ENCODE data around the gene CRB2.
"Not testable (repeated sequence)": the region's sequence is repeated elsewhere in the genome, so short reads cannot be mapped to it uniquely, and the experiment has no call there.

The CRB2 gene

GRCh38 chr9:123397975-123398374 lies 42.0 kb downstream of the CRB2 start:
- H3K9me3 ChIP-seq (ENCODE audit: control insufficient read depth in 2 of 2, low read length in 2 of 2): peaks cover 2% of the 10 kb centered on the region in 2 donors
- H3K9ac ChIP-seq (ENCODE audit: low read length in 2 of 2): no peak overlapping the region
- H3K27ac ChIP-seq (ENCODE audit: low read length): no peak overlapping the region
- no peak overlapping the region for H3K4me3 ChIP-seq (ENCODE audit: low read length in 2 of 2)
- H3K4me1 ChIP-seq (ENCODE audit: control insufficient read depth, insufficient read depth, low read length): no peaks in the 10 kb centered on the region
- no peaks in the 10 kb centered on the region for H3K27me3 ChIP-seq (ENCODE audit: control insufficient read depth in 1 of 2, insufficient read depth in 2 of 2, low read length in 2 of 2)
- peaks cover 0 to 6% of the 10 kb centered on the region in 2 donors for H3K36me3 ChIP-seq (ENCODE audit: control insufficient read depth in 2 of 2, insufficient read depth in 2 of 2, low read length in 2 of 2)

- H3K4me3 ChIP-seq (ENCODE audit: low read length in 2 of 2); H3K9me3 ChIP-seq (ENCODE audit: control insufficient read depth in 2 of 2, low read length in 2 of 2); H3K9ac ChIP-seq (ENCODE audit: low read length in 2 of 2); H3K27me3 ChIP-seq (ENCODE audit: control insufficient read depth in 1 of 2, insufficient read depth in 2 of 2, low read length in 2 of 2); H3K27ac ChIP-seq (ENCODE audit: low read length); H3K4me1 ChIP-seq (ENCODE audit: control insufficient read depth, insufficient read depth, low read length); H3K36me3 ChIP-seq (ENCODE audit: control insufficient read depth in 2 of 2, insufficient read depth in 2 of 2, low read length in 2 of 2): not testable (repeated sequence)
Observed at GRCh38 chr9:123398938-123399337, 42.9 kb downstream of the CRB2 start.

- H3K4me1 ChIP-seq (ENCODE audit: control insufficient read depth, insufficient read depth, low read length): no peaks in the 10 kb centered on the region
- no peak overlapping the region for H3K27ac ChIP-seq (ENCODE audit: low read length)
- no peak overlapping the region for H3K9ac ChIP-seq (ENCODE audit: low read length in 2 of 2)
- H3K9me3 ChIP-seq (ENCODE audit: control insufficient read depth in 2 of 2, low read length in 2 of 2): no peaks in the 10 kb centered on the region
- H3K36me3 ChIP-seq (ENCODE audit: control insufficient read depth in 2 of 2, insufficient read depth in 2 of 2, low read length in 2 of 2): peaks cover 0 to 6% of the 10 kb centered on the region in 2 donors
- H3K4me3 ChIP-seq (ENCODE audit: low read length in 2 of 2): no peak overlapping the region
- H3K27me3 ChIP-seq (ENCODE audit: control insufficient read depth in 1 of 2, insufficient read depth in 2 of 2, low read length in 2 of 2): no peaks in the 10 kb centered on the region
Observed at GRCh38 chr9:123399803-123400378, 43.9 kb downstream of the CRB2 start.

GRCh38 chr9:123400926-123401503 lies 45.0 kb downstream of the CRB2 start:
- no peaks in the 10 kb centered on the region for H3K4me1 ChIP-seq (ENCODE audit: control insufficient read depth, insufficient read depth, low read length)
- H3K27ac ChIP-seq (ENCODE audit: low read length): no peak overlapping the region
- no peak overlapping the region for H3K9ac ChIP-seq (ENCODE audit: low read length in 2 of 2)
- peaks cover 0 to 6% of the 10 kb centered on the region in 2 donors for H3K36me3 ChIP-seq (ENCODE audit: control insufficient read depth in 2 of 2, insufficient read depth in 2 of 2, low read length in 2 of 2)
- no peak overlapping the region for H3K4me3 ChIP-seq (ENCODE audit: low read length in 2 of 2)
- H3K27me3 ChIP-seq (ENCODE audit: control insufficient read depth in 1 of 2, insufficient read depth in 2 of 2, low read length in 2 of 2): no peaks in the 10 kb centered on the region
- H3K9me3 ChIP-seq (ENCODE audit: control insufficient read depth in 2 of 2, low read length in 2 of 2): no peaks in the 10 kb centered on the region

GRCh38 chr9:123401879-123402513 lies 46.0 kb downstream of the CRB2 start:
- Histone ChIP-seq H3K36me3 (ENCODE audit: control insufficient read depth in 2 of 2, insufficient read depth in 2 of 2, low read length in 2 of 2) (peaks cover 0 to 6% of the 10 kb centered on the region in 2 donors), H3K27me3 (ENCODE audit: control insufficient read depth in 1 of 2, insufficient read depth in 2 of 2, low read length in 2 of 2) (no peaks in the 10 kb centered on the region), H3K9me3 (ENCODE audit: control insufficient read depth in 2 of 2, low read length in 2 of 2) (no peaks in the 10 kb centered on the region), H3K4me3 (ENCODE audit: low read length in 2 of 2) (no peak overlapping the region), H3K27ac (ENCODE audit: low read length) (no peak overlapping the region), H3K4me1 (ENCODE audit: control insufficient read depth, insufficient read depth, low read length) (no peaks in the 10 kb centered on the region), H3K9ac (ENCODE audit: low read length in 2 of 2) (no peak overlapping the region)

- peaks cover 0 to 6% of the 10 kb centered on the region in 2 donors for H3K36me3 ChIP-seq (ENCODE audit: control insufficient read depth in 2 of 2, insufficient read depth in 2 of 2, low read length in 2 of 2)
- no peak overlapping the region for H3K9ac ChIP-seq (ENCODE audit: low read length in 2 of 2)
- no peak overlapping the region for H3K4me3 ChIP-seq (ENCODE audit: low read length in 2 of 2)
Observed at GRCh38 chr9:123402981-123403509, 47.0 kb downstream of the CRB2 start.

GRCh38 chr9:123406016-123406415 lies 50.0 kb downstream of the CRB2 start:
- H3K9ac ChIP-seq (ENCODE audit: low read length in 2 of 2): no peak overlapping the region
- H3K36me3 ChIP-seq (ENCODE audit: control insufficient read depth in 2 of 2, insufficient read depth in 2 of 2, low read length in 2 of 2): peaks cover 0 to 3% of the 10 kb centered on the region in 2 donors
- H3K9me3 ChIP-seq (ENCODE audit: control insufficient read depth in 2 of 2, low read length in 2 of 2): no peaks in the 10 kb centered on the region
- H3K4me1 ChIP-seq (ENCODE audit: control insufficient read depth, insufficient read depth, low read length): no peaks in the 10 kb centered on the region
- H3K27ac ChIP-seq (ENCODE audit: low read length): no peak overlapping the region
- no peaks in the 10 kb centered on the region for H3K27me3 ChIP-seq (ENCODE audit: control insufficient read depth in 1 of 2, insufficient read depth in 2 of 2, low read length in 2 of 2)
- H3K4me3 ChIP-seq (ENCODE audit: low read length in 2 of 2): no peak overlapping the region

More at GRCh38 chr9:123402981-123403509, 47.0 kb downstream of the CRB2 start:
- H3K27me3 ChIP-seq (ENCODE audit: control insufficient read depth in 1 of 2, insufficient read depth in 2 of 2, low read length in 2 of 2): no peaks in the 10 kb centered on the region
- H3K4me1 ChIP-seq (ENCODE audit: control insufficient read depth, insufficient read depth, low read length): no peaks in the 10 kb centered on the region
- H3K27ac ChIP-seq (ENCODE audit: low read length): no peak overlapping the region
- no peaks in the 10 kb centered on the region for H3K9me3 ChIP-seq (ENCODE audit: control insufficient read depth in 2 of 2, low read length in 2 of 2)

- H3K4me3 ChIP-seq (ENCODE audit: low read length in 2 of 2): no peak overlapping the region
- no peak overlapping the region for H3K9ac ChIP-seq (ENCODE audit: low read length in 2 of 2)
- no peaks in the 10 kb centered on the region for H3K27me3 ChIP-seq (ENCODE audit: control insufficient read depth in 1 of 2, insufficient read depth in 2 of 2, low read length in 2 of 2)
- H3K9me3 ChIP-seq (ENCODE audit: control insufficient read depth in 2 of 2, low read length in 2 of 2): no peaks in the 10 kb centered on the region
- peaks cover 0 to under 1% of the 10 kb centered on the region in 2 donors for H3K36me3 ChIP-seq (ENCODE audit: control insufficient read depth in 2 of 2, insufficient read depth in 2 of 2, low read length in 2 of 2)
- no peaks in the 10 kb centered on the region for H3K4me1 ChIP-seq (ENCODE audit: control insufficient read depth, insufficient read depth, low read length)
- H3K27ac ChIP-seq (ENCODE audit: low read length): no peak overlapping the region
Observed at GRCh38 chr9:123406691-123407216, 50.8 kb downstream of the CRB2 start.

- no peaks in the 10 kb centered on the region for H3K4me1 ChIP-seq (ENCODE audit: control insufficient read depth, insufficient read depth, low read length)
- no peak overlapping the region for H3K9ac ChIP-seq (ENCODE audit: low read length in 2 of 2)
- H3K36me3 ChIP-seq (ENCODE audit: control insufficient read depth in 2 of 2, insufficient read depth in 2 of 2, low read length in 2 of 2): no peaks in the 10 kb centered on the region
- H3K27ac ChIP-seq (ENCODE audit: low read length): no peak overlapping the region
- H3K4me3 ChIP-seq (ENCODE audit: low read length in 2 of 2): no peak overlapping the region
- H3K9me3 ChIP-seq (ENCODE audit: control insufficient read depth in 2 of 2, low read length in 2 of 2): no peaks in the 10 kb centered on the region
- no peaks in the 10 kb centered on the region for H3K27me3 ChIP-seq (ENCODE audit: control insufficient read depth in 1 of 2, insufficient read depth in 2 of 2, low read length in 2 of 2)
Observed at GRCh38 chr9:123407217-123407851, 51.3 kb downstream of the CRB2 start.

GRCh38 chr9:123408313-123409262 lies 52.6 kb downstream of the CRB2 start:
- H3K9me3 ChIP-seq (ENCODE audit: control insufficient read depth in 2 of 2, low read length in 2 of 2): no peaks in the 10 kb centered on the region
- H3K27ac ChIP-seq (ENCODE audit: low read length): no peak overlapping the region
- H3K36me3 ChIP-seq (ENCODE audit: control insufficient read depth in 2 of 2, insufficient read depth in 2 of 2, low read length in 2 of 2): no peaks in the 10 kb centered on the region
- H3K9ac ChIP-seq (ENCODE audit: low read length in 2 of 2): no peak overlapping the region
- H3K4me1 ChIP-seq (ENCODE audit: control insufficient read depth, insufficient read depth, low read length): no peaks in the 10 kb centered on the region
- H3K27me3 ChIP-seq (ENCODE audit: control insufficient read depth in 1 of 2, insufficient read depth in 2 of 2, low read length in 2 of 2): no peaks in the 10 kb centered on the region
- H3K4me3 ChIP-seq (ENCODE audit: low read length in 2 of 2): no peak overlapping the region

All from stomach smooth muscle (tissue), 2 donors.